Neural cell (in vitro differentiated cells): ENCODE data around the gene SFR1. TPM values are rescaled to one million over a fixed set of nuclear protein-coding genes. Genes with fewer than 3 reads are reported as not detected.

ENCODE experiments used
- H2AFZ ChIP-seq: fragments of 200-600, 300-800 bp; sonication (generic), shearing (Covaris generic); 2 replicates; pipeline ENCODE4 v1.6.0; 2014; ENCODE audit warnings: low read depth, mild to moderate bottlenecking, antibody characterized with exemption, low read length, moderate library complexity
- H3F3A ChIP-seq: fragments of 200-600 bp; shearing (Covaris generic); 2 replicates; pipeline ENCODE4 v1.6.1; 2016; ENCODE audit warnings: mild to moderate bottlenecking, moderate library complexity, mixed read lengths, antibody characterized with exemption, low read length; ENCODE audit not compliant: insufficient read depth, poor library complexity, severe bottlenecking
- H3K27ac ChIP-seq: fragments of 200-600, 300-800 bp; sonication (generic), shearing (Covaris generic); 2 replicates; pipeline ENCODE4 v1.5.1; 2014; ENCODE audit warnings: mild to moderate bottlenecking, low read length, moderate library complexity
- H3K27me3 ChIP-seq: fragments of 300-800, 200-600 bp; sonication (generic), shearing (Covaris generic); 2 replicates; pipeline ENCODE4 v1.6.0; 2014; ENCODE audit warnings: mild to moderate bottlenecking, low read depth, low read length, moderate library complexity; ENCODE audit not compliant: insufficient read depth
- H3K36me3 ChIP-seq: fragments of 300-800, 200-600 bp; sonication (generic), shearing (Covaris generic); 2 replicates; pipeline ENCODE4 v1.5.1; 2014; ENCODE audit warnings: mild to moderate bottlenecking, antibody characterized with exemption, low read length, moderate library complexity; ENCODE audit not compliant: insufficient read depth
- H3K4me2 ChIP-seq: fragments of 300-800, 200-600 bp; sonication (generic), shearing (Covaris generic); 2 replicates; pipeline ENCODE4 v1.6.0; 2014; ENCODE audit warnings: mild to moderate bottlenecking, low read length
- H3K4me3 ChIP-seq: fragments of 300-800, 200-600 bp; sonication (generic), shearing (Covaris generic); 2 replicates; pipeline ENCODE4 v1.5.1; 2014; ENCODE audit warnings: mild to moderate bottlenecking, low read length, moderate library complexity
- H3K79me2 ChIP-seq: fragments of 200-600 bp; shearing (Covaris generic); replicated peaks from 2 replicates; pipeline ENCODE4 v1.6.0; 2014; ENCODE audit warnings: mild to moderate bottlenecking, low read length, moderate library complexity; ENCODE audit not compliant: insufficient read depth
- H3K9ac ChIP-seq: fragments of 300-800, 200-600 bp; sonication (generic), shearing (Covaris generic); 2 replicates; pipeline ENCODE4 v1.6.1; 2016; ENCODE audit warnings: mild to moderate bottlenecking, low read length, mixed read lengths
- H3K9me2 ChIP-seq: fragments of 200-600 bp; shearing (Covaris generic); 2 replicates; pipeline ENCODE4 v1.6.1; 2016; ENCODE audit warnings: mild to moderate bottlenecking, low read length, mixed read lengths; ENCODE audit not compliant: insufficient read depth
- H3K9me3 ChIP-seq: fragments of 200-600, 300-800 bp; sonication (generic), shearing (Covaris generic); 2 replicates; pipeline ENCODE4 v1.6.1; 2016; ENCODE audit warnings: mild to moderate bottlenecking, mixed run types, low read length, moderate library complexity, mixed read lengths
- H4K20me1 ChIP-seq: fragments of 200-600 bp; shearing (Covaris generic); 2 replicates; pipeline ENCODE4 v1.6.1; 2016; ENCODE audit warnings: mild to moderate bottlenecking, mixed run types; ENCODE audit not compliant: insufficient read depth
- CTCF ChIP-seq: fragments of 450-650 bp; IDR thresholded peaks from 2 replicates; pipeline ENCODE4 v1.5.1; 2014; ENCODE audit warnings: antibody characterized with exemption, mild to moderate bottlenecking, moderate library complexity; ENCODE audit not compliant: poor library complexity, severe bottlenecking
- EP300 ChIP-seq: fragments of 450-650 bp; conservative IDR thresholded peaks from 2 replicates; pipeline ENCODE4 v1.6.1; 2014; ENCODE audit warnings: antibody characterized with exemption, mild to moderate bottlenecking, moderate library complexity; ENCODE audit not compliant: poor library complexity, severe bottlenecking
- EZH2 ChIP-seq: fragments of 200-600, 300-800 bp; shearing (Covaris generic), sonication (generic); IDR thresholded peaks from 2 replicates; pipeline ENCODE4 v1.6.1; 2014; ENCODE audit warnings: antibody characterized with exemption, low read length, borderline replicate concordance, mild to moderate bottlenecking; ENCODE audit not compliant: insufficient read depth, poor library complexity, severe bottlenecking
- MXI1 ChIP-seq: fragments of 450-650 bp; conservative IDR thresholded peaks from 2 replicates; pipeline ENCODE4 v1.6.1; 2014; ENCODE audit warnings: antibody characterized with exemption, mild to moderate bottlenecking; ENCODE audit not compliant: poor library complexity, severe bottlenecking
- POLR2AphosphoS5 ChIP-seq: IDR thresholded peaks from 2 replicates; pipeline ENCODE4 v1.6.1; 2012
- RAD21 ChIP-seq: fragments of 450-650 bp; conservative IDR thresholded peaks from 2 replicates; pipeline ENCODE4 v1.6.1; 2014; ENCODE audit warnings: antibody characterized with exemption, mild to moderate bottlenecking, moderate library complexity
- REST ChIP-seq: IDR thresholded peaks from 2 replicates; pipeline ENCODE4 v1.6.1; 2012; ENCODE audit warnings: borderline replicate concordance
- TAF1 ChIP-seq: IDR thresholded peaks from 2 replicates; pipeline ENCODE4 v1.6.1; 2012; ENCODE audit warnings: low read depth
- polyA plus RNA-seq: library from polyadenylated mRNA; depleted of rRNA; stranded (reverse); fragments of >200 nt; gene quantifications from 2 replicates; pipeline ENCODE4 v1.2.3, GENCODE V29; 2014

SFR1 gene
- polyA plus RNA-seq, 1 donor from 2014 or later = 5.0 TPM

GRCh38 chr10:104127411-104127810 is 5.4 kb downstream of the SFR1 start:
- TF ChIP-seq CTCF (peak; percentile 19), EZH2 (no peak)
- Histone ChIP-seq H3K27ac (no peak overlapping the region), H3K4me2 (no peak overlapping the region), H3F3A (no peaks in the 10 kb centered on the region), H3K27me3 (no peaks in the 10 kb centered on the region), H3K9me3 (no peaks in the 10 kb centered on the region), H3K4me3 (no peak overlapping the region), H3K9ac (no peak overlapping the region), H3K9me2 (no peaks in the 10 kb centered on the region), H2AFZ (no peak overlapping the region), H3K36me3 (no peaks in the 10 kb centered on the region), H3K79me2 (no peaks in the 10 kb centered on the region), H4K20me1 (no peaks in the 10 kb centered on the region)

- H3K36me3 ChIP-seq = no peaks in the 10 kb centered on the region
- no peaks in the 10 kb centered on the region for H3K9me2 ChIP-seq
- H3K27ac ChIP-seq = no peak overlapping the region
- H3K9ac ChIP-seq = no peak overlapping the region
- H4K20me1 ChIP-seq = no peaks in the 10 kb centered on the region
- H3K9me3 ChIP-seq = no peaks in the 10 kb centered on the region
- no peak overlapping the region for H3K4me2 ChIP-seq
- H2AFZ ChIP-seq = no peak overlapping the region
- no peaks in the 10 kb centered on the region for H3K79me2 ChIP-seq
- no peaks in the 10 kb centered on the region for H3F3A ChIP-seq
- no peaks in the 10 kb centered on the region for H3K27me3 ChIP-seq
- no peak overlapping the region for H3K4me3 ChIP-seq
- no peak for TF ChIP-seq REST
- TF ChIP-seq EP300 = no peak
- no peak for TF ChIP-seq MXI1
- TF ChIP-seq TAF1 = no peak
- no peak for TF ChIP-seq RAD21
- no peak for TF ChIP-seq POLR2AphosphoS5
- TF ChIP-seq EZH2 = no peak
Observed at GRCh38 chr10:104128214-104128613, 6.2 kb downstream of the SFR1 start.

GRCh38 chr10:104130041-104130440 is 8.1 kb downstream of the SFR1 start:
- H2AFZ ChIP-seq = no peak overlapping the region
- no peak overlapping the region for H3K27ac ChIP-seq
- no peak overlapping the region for H3K4me3 ChIP-seq
- TF ChIP-seq REST (no peak), POLR2AphosphoS5 (no peak), EP300 (no peak), EZH2 (no peak), MXI1 (no peak), CTCF (no peak)
- no peaks in the 10 kb centered on the region for H3K79me2 ChIP-seq
- H3K36me3 ChIP-seq = no peaks in the 10 kb centered on the region
- no peaks in the 10 kb centered on the region for H3F3A ChIP-seq
- H3K9me2 ChIP-seq = no peaks in the 10 kb centered on the region
- no peak overlapping the region for H3K9ac ChIP-seq
- H3K9me3 ChIP-seq = no peaks in the 10 kb centered on the region
- no peaks in the 10 kb centered on the region for H4K20me1 ChIP-seq
- no peaks in the 10 kb centered on the region for H3K27me3 ChIP-seq
- H3K4me2 ChIP-seq = no peak overlapping the region
